ENCODE results near the gene DNASE1L3.
"Not testable (repeated sequence)": the region's sequence is repeated elsewhere in the genome, so short reads cannot be mapped to it uniquely, and the experiment has no call there.

- not testable (repeated sequence) for TF ChIP-seq EZH2 (IDR thresholded peaks at IDR 0.05); FOXP2 (optimal IDR thresholded peaks at IDR 0.05; ENCODE audit: control extremely low read depth, extremely low read length, insufficient read depth)
Observed at GRCh38 chr3:58227933-58228332, 17.2 kb upstream of the DNASE1L3 start.
